Activated CD4-positive, alpha-beta T cell treated with anti-CD3 and anti-CD28 coated beads, Interleukin-2, amount 50 U/mL, for 4 hours (primary cell): ENCODE measurements around the gene ZNF586.
"Not testable (repeated sequence)": the region's sequence is repeated elsewhere in the genome, so short reads cannot be mapped to it uniquely, and the experiment has no call there.

Experiments used
- DNase-seq, 2 experiments: peaks; one replicate each; pipeline ENCODE4 v3.0.0-alpha.2; 2020

ZNF586 gene

GRCh38 chr19:57800696-57801095 lies 31.2 kb downstream of the ZNF586 start:
- DNase-seq, result no peak

DNA sequence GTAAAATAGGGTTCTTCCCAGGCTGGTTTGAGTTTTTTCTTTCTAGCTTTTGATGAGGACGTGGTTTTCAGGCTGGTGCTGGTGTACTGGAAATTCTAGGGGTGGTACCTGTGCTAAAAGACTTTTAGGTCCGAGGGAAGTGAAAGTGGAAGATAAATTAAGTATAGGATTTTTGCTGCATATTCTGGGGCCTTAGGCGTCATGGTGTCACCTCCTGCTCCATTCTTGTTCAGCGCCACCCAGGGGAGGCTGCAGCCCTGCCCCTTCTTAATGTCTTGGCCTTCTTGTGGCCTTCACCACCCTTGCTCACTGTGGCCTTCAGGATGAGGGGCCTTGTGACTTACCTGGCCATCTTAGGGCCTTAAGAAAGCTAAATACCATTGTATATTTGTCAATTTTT lies 32.8 kb downstream of the ZNF586 start:
- DNase-seq, result no peak

DNA sequence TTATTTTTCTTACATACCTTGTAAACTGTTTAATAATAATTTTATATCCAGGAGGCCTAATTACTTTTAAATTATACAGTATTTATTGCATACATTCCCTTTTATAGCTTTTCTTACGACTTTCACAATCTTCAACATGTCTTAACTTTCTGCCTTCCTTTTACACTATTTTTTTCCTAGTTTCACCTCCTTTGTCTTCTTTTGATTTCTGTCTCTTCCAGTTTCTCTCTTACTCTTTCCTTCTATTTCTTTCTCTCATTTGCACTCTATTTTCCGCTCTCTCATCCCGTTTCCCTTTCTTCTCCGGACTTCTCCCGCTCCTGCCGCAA lies 33.8 kb downstream of the ZNF586 start:
- no peak for DNase-seq

DNA sequence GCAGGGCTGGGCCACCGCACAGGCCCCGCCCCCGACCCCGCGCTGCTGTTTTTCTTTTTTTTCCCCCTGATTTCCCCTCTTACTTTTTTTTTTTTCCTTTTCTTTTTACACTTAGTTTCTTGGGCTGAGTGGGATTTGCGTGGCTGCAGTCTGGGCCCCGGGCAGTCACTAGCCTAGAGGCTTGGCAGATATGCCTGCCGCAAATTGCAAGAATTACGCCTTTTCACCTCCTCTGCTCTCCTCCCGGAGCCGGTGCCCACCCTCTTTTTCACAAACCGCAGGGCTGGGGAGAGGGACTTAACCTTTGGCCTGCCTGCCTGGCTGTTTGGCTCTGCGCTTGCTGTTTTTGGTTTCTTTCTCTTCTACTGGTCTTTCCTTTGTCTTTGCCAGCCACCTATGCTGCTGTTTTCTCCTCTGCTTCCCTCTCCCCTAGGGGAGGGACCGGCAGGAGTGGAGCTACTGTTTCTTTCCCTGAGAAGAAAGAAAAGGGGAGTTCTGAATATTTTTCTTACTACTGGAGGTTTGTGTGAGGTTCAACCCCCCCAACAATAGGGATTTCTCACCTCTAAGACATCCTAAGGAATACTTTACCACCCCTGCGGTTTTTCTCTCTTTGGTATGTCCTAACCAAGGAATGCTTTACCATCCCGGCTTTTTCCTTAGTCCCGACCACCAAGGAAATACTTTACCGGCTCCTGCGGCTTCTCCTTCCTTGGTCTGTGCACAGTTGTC lies 34.3 kb downstream of the ZNF586 start:
- DNase-seq, result no peak

DNA sequence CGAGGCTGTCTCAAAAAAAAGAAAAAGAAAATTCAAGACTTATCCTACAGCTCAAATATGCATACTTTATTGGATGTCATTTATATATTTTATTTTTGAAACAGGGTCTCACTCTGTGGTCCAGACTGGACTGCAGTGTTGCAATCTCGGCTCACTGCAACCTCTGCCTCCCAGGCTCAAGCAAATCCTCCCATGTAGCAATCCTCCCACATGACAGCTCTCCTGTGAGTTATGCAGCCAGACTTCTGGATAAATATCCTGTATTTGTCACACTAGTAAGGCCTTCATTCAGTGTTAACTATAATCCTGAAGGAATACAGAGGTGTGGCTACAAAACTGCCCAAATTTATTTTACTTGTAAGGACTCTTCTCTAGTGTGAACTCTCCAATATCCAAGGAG lies 38.1 kb downstream of the ZNF586 start:
- no peak for DNase-seq

GRCh38 chr19:57810410-57811295 lies 41.2 kb downstream of the ZNF586 start:
- DNase-seq, result not testable (repeated sequence)

DNA sequence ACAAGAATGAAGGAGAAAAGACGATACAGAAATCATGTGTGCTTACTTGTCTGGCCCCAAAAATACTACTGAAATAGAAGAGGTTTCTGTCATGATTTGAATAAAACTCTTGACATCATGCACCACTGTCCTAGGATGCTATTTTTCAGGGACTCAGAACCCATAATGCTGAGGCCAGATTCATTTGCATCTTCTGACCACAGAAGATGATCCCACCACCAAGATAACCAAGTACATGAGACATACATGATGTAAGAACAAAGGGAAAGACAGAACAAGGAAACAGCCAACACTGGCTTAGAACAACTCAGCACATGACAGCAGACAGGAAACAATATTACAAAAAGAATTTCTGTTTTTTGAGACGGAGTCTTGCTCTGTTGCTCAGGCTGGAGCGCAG lies 42.8 kb downstream of the ZNF586 start:
- DNase-seq, result no peak

GRCh38 chr19:57812975-57813820 lies 43.7 kb downstream of the ZNF586 start:
- not testable (repeated sequence) for DNase-seq

GRCh38 chr19:57813919-57814504 lies 44.5 kb downstream of the ZNF586 start:
- no peak for DNase-seq

DNA sequence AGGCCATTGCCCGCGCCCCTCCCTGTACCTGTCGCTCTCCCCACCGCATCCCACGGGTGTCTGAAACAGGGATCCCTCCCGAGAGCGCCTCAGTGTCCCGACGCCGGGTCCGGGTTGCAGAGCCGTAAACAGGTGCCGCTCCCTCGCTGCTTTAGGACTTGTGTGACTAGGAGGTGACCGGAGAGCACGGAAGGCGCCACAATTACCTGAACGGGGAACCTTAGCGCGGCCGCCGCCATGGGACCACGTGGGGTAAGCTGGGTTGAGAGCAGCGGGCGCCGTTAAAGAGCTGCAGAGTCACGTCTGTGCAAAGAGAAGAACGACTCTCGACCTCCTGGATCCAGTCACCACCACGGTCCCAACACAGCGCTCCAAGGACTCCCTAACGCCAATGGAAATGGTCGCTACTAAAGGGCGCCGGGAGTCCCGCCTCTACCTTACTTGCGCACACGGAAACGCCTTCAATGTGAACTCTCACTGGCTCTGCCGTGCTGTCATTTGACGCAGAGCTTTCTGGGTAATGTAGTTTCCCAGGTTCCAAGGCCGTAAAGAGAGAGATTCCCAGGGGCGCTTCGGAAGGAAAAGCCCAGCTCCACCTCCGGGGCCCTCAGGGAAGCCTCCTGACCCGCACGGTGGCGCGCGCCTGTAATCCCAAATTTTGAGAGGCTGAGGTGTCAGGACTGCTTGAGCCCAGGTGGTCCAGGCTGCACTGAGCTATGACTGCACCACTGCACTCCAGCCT lies 45.2 kb downstream of the ZNF586 start, which contains the start of gene ZNF552:
TSS of gene ZNF552 (minus strand) at position 409 of the 742 bp plus-strand sequence. CDS start at position 239, 170 bp downstream.
- peak; percentile 64 to 67 for DNase-seq

DNA sequence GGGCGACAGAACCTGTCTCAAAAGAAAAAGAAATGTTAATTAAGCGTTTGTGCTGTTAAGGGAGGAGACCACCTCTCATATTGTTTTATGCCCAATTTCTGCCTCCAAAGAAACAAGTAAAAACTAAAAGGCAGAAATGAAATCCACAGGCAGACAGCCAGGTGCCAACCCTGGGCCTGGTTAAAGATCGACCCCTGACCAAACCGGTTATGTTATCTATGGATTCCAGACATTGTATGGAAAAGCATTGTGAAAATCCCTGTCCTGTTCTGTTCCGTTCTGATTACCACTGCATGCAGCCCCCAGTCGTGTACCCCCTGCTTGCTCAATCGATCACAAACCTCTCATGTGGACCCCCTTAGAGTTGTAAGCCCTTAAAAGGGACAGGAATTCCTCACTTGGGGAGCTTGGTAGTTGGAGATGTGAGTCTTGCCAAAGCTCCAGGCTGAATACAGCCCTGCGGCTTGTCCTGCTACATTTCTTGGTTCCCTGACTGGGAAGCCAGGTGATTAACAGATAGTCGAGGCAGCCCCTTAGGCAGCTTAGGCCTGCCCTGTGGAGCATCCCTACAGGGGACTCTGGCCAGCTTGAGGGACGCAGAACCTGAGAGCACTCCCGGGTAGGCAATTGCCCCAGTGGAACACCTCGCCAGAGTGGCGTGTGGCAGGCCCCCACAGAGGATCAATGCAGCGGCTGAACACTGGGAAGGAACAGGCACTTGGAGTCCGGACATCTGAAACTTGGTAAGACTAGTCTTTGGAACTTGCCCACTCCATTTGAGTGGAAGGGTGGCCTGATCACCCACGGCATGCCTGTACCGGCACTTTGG lies 46.0 kb downstream of the ZNF586 start:
- no peak for DNase-seq

DNA sequence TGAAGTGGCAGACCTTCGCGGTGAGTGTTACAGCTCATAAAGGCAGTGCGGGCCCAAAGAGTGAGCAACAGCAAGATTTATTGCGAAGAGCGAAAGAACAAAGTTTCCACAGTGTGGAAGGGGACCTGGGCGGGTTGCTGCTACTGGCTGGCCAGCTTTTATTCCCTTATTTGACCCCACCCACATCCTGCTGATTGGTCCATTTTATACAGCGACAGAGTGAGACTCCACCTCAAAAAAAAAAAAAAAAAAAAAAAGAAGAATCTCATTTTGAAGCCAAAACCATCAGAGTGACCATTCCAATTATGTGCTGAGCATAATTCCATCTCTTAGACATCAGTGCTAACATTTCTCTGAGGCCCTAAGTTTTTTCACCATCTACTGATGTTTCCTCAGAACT lies 47.2 kb downstream of the ZNF586 start:
- no peak for DNase-seq

- DNase-seq, result no peak
Observed at GRCh38 chr19:57817976-57818375, 48.5 kb downstream of the ZNF586 start.

- DNase-seq, result no peak
Observed at GRCh38 chr19:57818378-57818777, 48.9 kb downstream of the ZNF586 start.

- peak; percentile 69 to 70 for DNase-seq
Observed at GRCh38 chr19:57819475-57820148, 50.1 kb downstream of the ZNF586 start.

- DNase-seq, result no peak
Observed at GRCh38 chr19:57820599-57820998, 51.1 kb downstream of the ZNF586 start.

- DNase-seq, result not testable (repeated sequence)
Observed at GRCh38 chr19:57821095-57821494, 51.6 kb downstream of the ZNF586 start.

- DNase-seq, result not testable (repeated sequence)
Observed at GRCh38 chr19:57821501-57821900, 52.0 kb downstream of the ZNF586 start.

DNA sequence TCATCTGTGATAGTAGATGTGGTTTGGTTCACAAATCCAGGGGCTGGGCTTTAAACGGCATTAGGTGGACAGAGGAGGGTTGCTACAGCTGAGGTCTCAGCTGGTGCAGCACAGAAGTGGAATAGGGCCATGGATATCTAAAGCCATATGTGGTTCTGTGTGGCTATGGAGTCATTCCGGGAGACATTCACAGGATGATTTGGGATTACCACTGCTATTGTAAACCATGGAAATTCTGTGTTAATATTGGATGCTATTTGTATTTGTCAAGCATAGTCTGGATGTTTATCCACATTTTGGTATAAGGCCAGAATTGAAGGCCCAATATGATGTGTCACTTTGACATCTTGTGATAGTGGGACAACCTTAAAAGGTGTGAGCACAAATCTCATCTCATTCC lies 53.7 kb downstream of the ZNF586 start:
- DNase-seq, result not testable (repeated sequence)

- DNase-seq, result not testable (repeated sequence)
Observed at GRCh38 chr19:57823608-57824007, 54.1 kb downstream of the ZNF586 start.
